ENCODE data around the gene TH. TPM values are rescaled to one million over a fixed set of nuclear protein-coding genes. Genes with fewer than 3 reads are reported as not detected.

Gene TH
- total and polyA plus RNA-seq, 2 donors (not counting 1 experiment from before 2014, with no cell fraction given), result not detected

GRCh38 chr11:2187280-2187707 is 15.7 kb upstream of the TH start:
- H3K27ac Mint-ChIP-seq, result no peak overlapping the region
- H2AFZ ChIP-seq (ENCODE audit: insufficient read depth, low read depth, low read length, poor library complexity, severe bottlenecking), result no peak overlapping the region
- H3K36me3 ChIP-seq (replicated peaks in 1 of 2; ENCODE audit: control extremely low read depth in 1 of 2, control insufficient read depth in 1 of 2, extremely low read depth in 1 of 2, insufficient read depth in 2 of 2, low read length in 1 of 2), result no peaks in the 10 kb centered on the region
- H3K27me3 Mint-ChIP-seq, result peaks cover 13% of the 10 kb centered on the region
- CTCF ChIA-PET, result interaction anchor here (1.1 to 5.4 kb wide), 4 partner anchors 8 to 232 kb away, joined by 3 to 42 read pairs (median 5); no protein-coding TSS in a partner anchor
- H3K4me3 ChIP-seq (ENCODE audit: control extremely low read depth in 1 of 5, extremely low read depth in 1 of 5, insufficient read depth in 1 of 5, low read depth in 2 of 5, low read length in 4 of 5), result no peak overlapping the region
- intact Hi-C loops (cut with micrococcal nuclease), result loop anchor here (5.0 kb wide), 1 partner anchor 340 kb away; no protein-coding TSS in a partner anchor
- H3K9ac ChIP-seq (ENCODE audit: low read length), result no peak overlapping the region
- DNase-seq (no peak), ATAC-seq (ENCODE audit: low read depth) (no peak)
- POLR2A ChIA-PET, result interaction anchor here (0.8 kb wide), 1 partner anchor 112 kb away, joined by 9 read pairs; no protein-coding TSS in a partner anchor
- TF ChIP-seq EZH2 (IDR thresholded peaks at IDR 0.05; ENCODE audit: borderline replicate concordance, insufficient read depth, low read depth, low read length, poor library complexity, severe bottlenecking) (no peak), CTCF (IDR thresholded peaks at IDR 0.05) (no peak)
- no peaks in the 10 kb centered on the region for H3K9me3 ChIP-seq (ENCODE audit: control extremely low read depth in 1 of 3, control insufficient read depth in 2 of 3, insufficient read depth in 1 of 3, low read length in 2 of 3)
- H3K4me3 Mint-ChIP-seq, result no peak overlapping the region
- H3K79me2 ChIP-seq (ENCODE audit: control insufficient read depth, insufficient read depth, low read length), result no peaks in the 10 kb centered on the region
- WGBS (ENCODE audit: insufficient coverage), result 97% methylated on average over 7 of the region's 7 CpGs
- H3K27ac ChIP-seq (ENCODE audit: low read length in 2 of 2), result no peak overlapping the region
- peaks cover 0 to 5% (median 0%) of the 10 kb centered on the region in 4 experiments for H3K27me3 ChIP-seq (replicated peaks in 1 of 4; ENCODE audit: control extremely low read depth in 1 of 4, control insufficient read depth in 3 of 4, insufficient read depth in 4 of 4, low read length in 3 of 4)
- H4K20me1 ChIP-seq (ENCODE audit: control insufficient read depth, insufficient read depth, low read length, poor library complexity, severe bottlenecking), result no peaks in the 10 kb centered on the region
- no peaks in the 10 kb centered on the region for H3K9me3 Mint-ChIP-seq (ENCODE audit: insufficient read depth)
- peaks cover 9 to 24% of the 10 kb centered on the region in 2 donors for H3K4me1 ChIP-seq (ENCODE audit: control insufficient read depth in 2 of 2, insufficient read depth in 2 of 2, low read length in 2 of 2)
- H3K4me2 ChIP-seq (replicated peaks; ENCODE audit: low read depth, low read length, poor library complexity, severe bottlenecking), result no peak overlapping the region
- H3K4me1 Mint-ChIP-seq, result peaks cover 11% of the 10 kb centered on the region

GRCh38 chr11:2186669-2187279 is 15.2 kb upstream of the TH start:
- Histone ChIP-seq H3K4me3 (ENCODE audit: control extremely low read depth in 1 of 5, extremely low read depth in 1 of 5, insufficient read depth in 1 of 5, low read depth in 2 of 5, low read length in 4 of 5) (no peak overlapping the region), H3K36me3 (replicated peaks in 1 of 2; ENCODE audit: control extremely low read depth in 1 of 2, control insufficient read depth in 1 of 2, extremely low read depth in 1 of 2, insufficient read depth in 2 of 2, low read length in 1 of 2) (no peaks in the 10 kb centered on the region), H3K4me2 (replicated peaks; ENCODE audit: low read depth, low read length, poor library complexity, severe bottlenecking) (peak overlapping the region; percentile 42), H3K27me3 (replicated peaks in 1 of 4; ENCODE audit: control extremely low read depth in 1 of 4, control insufficient read depth in 3 of 4, insufficient read depth in 4 of 4, low read length in 3 of 4) (peaks cover 0 to 5% (median 0%) of the 10 kb centered on the region in 4 experiments), H3K9me3 (ENCODE audit: control extremely low read depth in 1 of 3, control insufficient read depth in 2 of 3, insufficient read depth in 1 of 3, low read length in 2 of 3) (no peaks in the 10 kb centered on the region), H3K79me2 (ENCODE audit: control insufficient read depth, insufficient read depth, low read length) (no peaks in the 10 kb centered on the region), H3K27ac (ENCODE audit: low read length in 2 of 2) (no peak overlapping the region), H3K9ac (ENCODE audit: low read length) (no peak overlapping the region), H2AFZ (ENCODE audit: insufficient read depth, low read depth, low read length, poor library complexity, severe bottlenecking) (peak overlapping the region; percentile 36), H3K4me1 (ENCODE audit: control insufficient read depth in 2 of 2, insufficient read depth in 2 of 2, low read length in 2 of 2) (peaks cover 9 to 19% of the 10 kb centered on the region in 2 donors), H4K20me1 (ENCODE audit: control insufficient read depth, insufficient read depth, low read length, poor library complexity, severe bottlenecking) (no peaks in the 10 kb centered on the region)
- 13% methylated on average over 21 of the region's 21 CpGs for WGBS (ENCODE audit: insufficient coverage)
- Mint-ChIP-seq H3K4me1 (peaks cover 11% of the 10 kb centered on the region), H3K27ac (no peak overlapping the region), H3K4me3 (no peak overlapping the region), H3K9me3 (ENCODE audit: insufficient read depth) (no peaks in the 10 kb centered on the region), H3K27me3 (peaks cover 13% of the 10 kb centered on the region)
- ChIA-PET CTCF (interaction anchor here (0.6 to 5.4 kb wide), 7 partner anchors 8 to 233 kb away, joined by 3 to 42 read pairs (median 3); no protein-coding TSS in a partner anchor), POLR2A (interaction anchor here (0.8 kb wide), 1 partner anchor 112 kb away, joined by 9 read pairs; no protein-coding TSS in a partner anchor)
- TF ChIP-seq CTCF (IDR thresholded peaks at IDR 0.05) (peak; percentile 64), EZH2 (IDR thresholded peaks at IDR 0.05; ENCODE audit: borderline replicate concordance, insufficient read depth, low read depth, low read length, poor library complexity, severe bottlenecking) (no peak)
- ATAC-seq (ENCODE audit: low read depth) (peak; percentile 78), DNase-seq (peak; percentile 69)
- intact Hi-C loops (cut with micrococcal nuclease), result loop anchor here (1.0 to 5.0 kb wide), 2 partner anchors 234 to 341 kb away; no protein-coding TSS in a partner anchor
